HG02588 (cell line): ENCODE measurements around the gene ZNF628.
"Not testable (repeated sequence)": the region's sequence is repeated elsewhere in the genome, so short reads cannot be mapped to it uniquely, and the experiment has no call there.

ENCODE experiments used
- ATAC-seq: cut with Tn5 transposase; IDR thresholded peaks from one replicate; pipeline ENCODE4 v1.9.1; 2021; ENCODE audit warnings: mild to moderate bottlenecking, moderate library complexity; ENCODE audit not compliant: unreplicated experiment

The ZNF628 gene

GRCh38 chr19:55476100-55476775, at the start of gene ZNF628:
Gene ZNF628 (plus strand): TSS chr19:55476617. CDS start chr19:55479911, 3,294 bp downstream.
- ATAC-seq = peak; percentile 91

- no peak for ATAC-seq
Measured at GRCh38 chr19:55431183-55431582, 45.2 kb upstream of the ZNF628 start.

- ATAC-seq = no peak
Measured at GRCh38 chr19:55432241-55432959, 44.0 kb upstream of the ZNF628 start.

- no peak for ATAC-seq
Measured at GRCh38 chr19:55433292-55433691, 43.1 kb upstream of the ZNF628 start.

GRCh38 chr19:55434356-55434919, 42.0 kb upstream of the ZNF628 start:
- ATAC-seq = no peak

GRCh38 chr19:55435020-55435419, 41.4 kb upstream of the ZNF628 start:
- no peak for ATAC-seq

- no peak for ATAC-seq
Measured at GRCh38 chr19:55436847-55437246, 39.6 kb upstream of the ZNF628 start.

GRCh38 chr19:55437410-55437809, 39.0 kb upstream of the ZNF628 start:
- no peak for ATAC-seq

- no peak for ATAC-seq
Measured at GRCh38 chr19:55439052-55439451, 37.4 kb upstream of the ZNF628 start.

GRCh38 chr19:55440411-55441105, 35.9 kb upstream of the ZNF628 start:
- ATAC-seq = no peak

- no peak for ATAC-seq
Measured at GRCh38 chr19:55441319-55441691, 35.1 kb upstream of the ZNF628 start.

GRCh38 chr19:55441692-55442321, 34.6 kb upstream of the ZNF628 start:
- no peak for ATAC-seq

- no peak for ATAC-seq
Measured at GRCh38 chr19:55442372-55442961, 34.0 kb upstream of the ZNF628 start.

GRCh38 chr19:55443045-55443823, 33.2 kb upstream of the ZNF628 start, which contains the start of gene SHISA7:
Gene SHISA7 (minus strand): TSS chr19:55443300. CDS start chr19:55442863, 437 bp downstream.
- ATAC-seq = no peak

- no peak for ATAC-seq
Measured at GRCh38 chr19:55443824-55444480, 32.5 kb upstream of the ZNF628 start.

GRCh38 chr19:55444646-55445045, 31.8 kb upstream of the ZNF628 start:
- no peak for ATAC-seq

- no peak for ATAC-seq
Measured at GRCh38 chr19:55446060-55446459, 30.4 kb upstream of the ZNF628 start.

- no peak for ATAC-seq
Measured at GRCh38 chr19:55447421-55448174, 28.8 kb upstream of the ZNF628 start.

- ATAC-seq = not testable (repeated sequence)
Measured at GRCh38 chr19:55448175-55448490, 28.3 kb upstream of the ZNF628 start.
